ENCODE measurements around the gene TRPV5. TPM values are rescaled to one million over a fixed set of nuclear protein-coding genes. Genes with fewer than 3 reads are reported as not detected.

The TRPV5 gene
- polyA plus RNA-seq, 2 of the 4 experiments (the other 2 are of a cell fraction) = not detected

DNA sequence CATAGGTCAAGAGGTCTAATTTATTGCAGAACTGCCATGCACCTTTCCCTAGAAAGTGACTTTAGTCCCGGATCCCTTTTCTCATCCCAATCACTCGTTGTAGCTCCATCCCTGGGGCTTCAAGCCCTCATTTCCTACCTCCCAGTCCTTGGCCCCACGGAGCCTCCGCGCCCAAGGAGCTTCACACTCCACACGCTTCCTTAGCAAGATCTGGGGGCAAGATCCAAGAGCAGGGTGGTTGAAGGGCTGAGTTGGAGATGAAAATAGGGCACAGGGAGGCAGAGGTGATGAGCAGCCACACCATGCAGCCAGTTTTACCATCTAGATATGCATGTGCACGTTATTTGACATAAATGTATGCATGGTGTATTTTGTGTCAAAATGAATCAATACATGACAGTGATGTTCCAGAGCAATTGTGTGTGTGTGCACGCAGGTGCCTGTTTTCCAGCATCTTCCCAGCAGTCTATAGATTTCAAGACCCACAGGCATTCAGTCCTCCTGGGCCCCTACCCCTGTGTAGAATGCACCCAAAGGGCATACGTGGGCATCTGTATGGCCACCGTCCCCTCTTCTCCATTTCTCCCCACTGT is 42.0 kb downstream of the TRPV5 start (continued):
- TF ChIP-seq CHD4 (IDR thresholded peaks at IDR 0.05; ENCODE audit: borderline replicate concordance) = no peak
- TF ChIP-seq MAFK (IDR thresholded peaks at IDR 0.05; ENCODE audit: partially characterized antibody) = no peak
- TF ChIP-seq ZSCAN20 (CRISPR knock-in tag; IDR thresholded peaks at IDR 0.05) = no peak

DNA sequence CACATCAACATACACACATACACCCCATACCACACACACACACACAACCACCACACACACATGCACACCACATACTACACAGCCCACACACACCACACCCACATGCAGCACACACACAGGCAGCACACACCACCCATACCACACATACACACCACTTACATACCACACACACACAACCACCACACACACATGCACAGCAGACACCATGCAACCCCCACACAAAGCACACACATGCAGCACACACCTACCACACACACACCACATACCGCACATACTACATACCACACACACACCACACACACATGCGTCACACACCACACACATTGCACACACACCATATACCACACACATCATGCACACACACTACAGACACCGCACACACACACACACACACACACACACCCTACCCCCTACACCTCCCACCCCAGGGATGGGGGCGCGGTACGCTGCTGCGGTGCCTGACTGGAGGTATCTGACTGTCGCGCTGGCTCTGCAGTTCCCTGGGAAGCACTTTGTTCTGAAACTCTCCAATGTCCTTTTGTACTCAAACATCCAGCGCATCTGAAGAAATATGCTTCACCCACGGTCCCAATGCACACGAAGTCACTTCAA is 42.6 kb downstream of the TRPV5 start:
- Histone ChIP-seq H3K27ac (no peak overlapping the region), H3K4me3 (no peak overlapping the region), H3K4me2 (no peak overlapping the region), H3K9me3 (no peaks in the 10 kb centered on the region), H3K4me1 (no peaks in the 10 kb centered on the region)
- CTCF ChIA-PET = no interaction called here
- ATAC-seq = no peak
- POLR2A ChIA-PET = no interaction called here
- FAIRE-seq = no peak
- TF ChIP-seq, protein P1, sequence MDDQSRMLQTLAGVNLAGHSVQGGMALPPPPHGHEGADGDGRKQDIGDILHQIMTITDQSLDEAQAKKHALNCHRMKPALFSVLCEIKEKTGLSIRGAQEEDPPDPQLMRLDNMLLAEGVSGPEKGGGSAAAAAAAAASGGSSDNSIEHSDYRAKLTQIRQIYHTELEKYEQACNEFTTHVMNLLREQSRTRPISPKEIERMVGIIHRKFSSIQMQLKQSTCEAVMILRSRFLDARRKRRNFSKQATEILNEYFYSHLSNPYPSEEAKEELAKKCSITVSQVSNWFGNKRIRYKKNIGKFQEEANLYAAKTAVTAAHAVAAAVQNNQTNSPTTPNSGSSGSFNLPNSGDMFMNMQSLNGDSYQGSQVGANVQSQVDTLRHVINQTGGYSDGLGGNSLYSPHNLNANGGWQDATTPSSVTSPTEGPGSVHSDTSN (IDR thresholded peaks at IDR 0.05) = no peak
- no peak for TF ChIP-seq MAZ (IDR thresholded peaks at IDR 0.05; ENCODE audit: borderline replicate concordance, low read depth, low read length)
- TF ChIP-seq, protein P2, sequence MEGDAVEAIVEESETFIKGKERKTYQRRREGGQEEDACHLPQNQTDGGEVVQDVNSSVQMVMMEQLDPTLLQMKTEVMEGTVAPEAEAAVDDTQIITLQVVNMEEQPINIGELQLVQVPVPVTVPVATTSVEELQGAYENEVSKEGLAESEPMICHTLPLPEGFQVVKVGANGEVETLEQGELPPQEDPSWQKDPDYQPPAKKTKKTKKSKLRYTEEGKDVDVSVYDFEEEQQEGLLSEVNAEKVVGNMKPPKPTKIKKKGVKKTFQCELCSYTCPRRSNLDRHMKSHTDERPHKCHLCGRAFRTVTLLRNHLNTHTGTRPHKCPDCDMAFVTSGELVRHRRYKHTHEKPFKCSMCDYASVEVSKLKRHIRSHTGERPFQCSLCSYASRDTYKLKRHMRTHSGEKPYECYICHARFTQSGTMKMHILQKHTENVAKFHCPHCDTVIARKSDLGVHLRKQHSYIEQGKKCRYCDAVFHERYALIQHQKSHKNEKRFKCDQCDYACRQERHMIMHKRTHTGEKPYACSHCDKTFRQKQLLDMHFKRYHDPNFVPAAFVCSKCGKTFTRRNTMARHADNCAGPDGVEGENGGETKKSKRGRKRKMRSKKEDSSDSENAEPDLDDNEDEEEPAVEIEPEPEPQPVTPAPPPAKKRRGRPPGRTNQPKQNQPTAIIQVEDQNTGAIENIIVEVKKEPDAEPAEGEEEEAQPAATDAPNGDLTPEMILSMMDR (IDR thresholded peaks at IDR 0.05) = no peak
- TF ChIP-seq, protein P3, sequence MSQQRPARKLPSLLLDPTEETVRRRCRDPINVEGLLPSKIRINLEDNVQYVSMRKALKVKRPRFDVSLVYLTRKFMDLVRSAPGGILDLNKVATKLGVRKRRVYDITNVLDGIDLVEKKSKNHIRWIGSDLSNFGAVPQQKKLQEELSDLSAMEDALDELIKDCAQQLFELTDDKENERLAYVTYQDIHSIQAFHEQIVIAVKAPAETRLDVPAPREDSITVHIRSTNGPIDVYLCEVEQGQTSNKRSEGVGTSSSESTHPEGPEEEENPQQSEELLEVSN (IDR thresholded peaks at IDR 0.05; ENCODE audit: borderline replicate concordance, low read depth) = no peak
- no peak for TF ChIP-seq MAFK (IDR thresholded peaks at IDR 0.05; ENCODE audit: partially characterized antibody)
- TF ChIP-seq HDAC2 (IDR thresholded peaks at IDR 0.05) = no peak
- TF ChIP-seq MYC (IDR thresholded peaks at IDR 0.05; ENCODE audit: borderline replicate concordance, low read length) = no peak
- no peak for TF ChIP-seq POLR2A (IDR thresholded peaks at IDR 0.05; ENCODE audit: low read length)
- TF ChIP-seq, protein P4, sequence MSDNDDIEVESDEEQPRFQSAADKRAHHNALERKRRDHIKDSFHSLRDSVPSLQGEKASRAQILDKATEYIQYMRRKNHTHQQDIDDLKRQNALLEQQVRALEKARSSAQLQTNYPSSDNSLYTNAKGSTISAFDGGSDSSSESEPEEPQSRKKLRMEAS (IDR thresholded peaks at IDR 0.05) = no peak
- no peak for TF ChIP-seq FOSL2 (IDR thresholded peaks at IDR 0.05)
- no peak for TF ChIP-seq FOSL2 (CRISPR knock-in tag; IDR thresholded peaks at IDR 0.05)
- no peak for TF ChIP-seq HOXB5 (CRISPR knock-in tag; IDR thresholded peaks at IDR 0.05)
- no peak for TF ChIP-seq GATA3 (IDR thresholded peaks at IDR 0.05; ENCODE audit: borderline replicate concordance)
- TF ChIP-seq HOXA7 (CRISPR knock-in tag; IDR thresholded peaks at IDR 0.05) = no peak
- TF ChIP-seq ZC3H11A (IDR thresholded peaks at IDR 0.05) = no peak
- no peak for TF ChIP-seq KDM5A (IDR thresholded peaks at IDR 0.05)
- TF ChIP-seq, protein P5, sequence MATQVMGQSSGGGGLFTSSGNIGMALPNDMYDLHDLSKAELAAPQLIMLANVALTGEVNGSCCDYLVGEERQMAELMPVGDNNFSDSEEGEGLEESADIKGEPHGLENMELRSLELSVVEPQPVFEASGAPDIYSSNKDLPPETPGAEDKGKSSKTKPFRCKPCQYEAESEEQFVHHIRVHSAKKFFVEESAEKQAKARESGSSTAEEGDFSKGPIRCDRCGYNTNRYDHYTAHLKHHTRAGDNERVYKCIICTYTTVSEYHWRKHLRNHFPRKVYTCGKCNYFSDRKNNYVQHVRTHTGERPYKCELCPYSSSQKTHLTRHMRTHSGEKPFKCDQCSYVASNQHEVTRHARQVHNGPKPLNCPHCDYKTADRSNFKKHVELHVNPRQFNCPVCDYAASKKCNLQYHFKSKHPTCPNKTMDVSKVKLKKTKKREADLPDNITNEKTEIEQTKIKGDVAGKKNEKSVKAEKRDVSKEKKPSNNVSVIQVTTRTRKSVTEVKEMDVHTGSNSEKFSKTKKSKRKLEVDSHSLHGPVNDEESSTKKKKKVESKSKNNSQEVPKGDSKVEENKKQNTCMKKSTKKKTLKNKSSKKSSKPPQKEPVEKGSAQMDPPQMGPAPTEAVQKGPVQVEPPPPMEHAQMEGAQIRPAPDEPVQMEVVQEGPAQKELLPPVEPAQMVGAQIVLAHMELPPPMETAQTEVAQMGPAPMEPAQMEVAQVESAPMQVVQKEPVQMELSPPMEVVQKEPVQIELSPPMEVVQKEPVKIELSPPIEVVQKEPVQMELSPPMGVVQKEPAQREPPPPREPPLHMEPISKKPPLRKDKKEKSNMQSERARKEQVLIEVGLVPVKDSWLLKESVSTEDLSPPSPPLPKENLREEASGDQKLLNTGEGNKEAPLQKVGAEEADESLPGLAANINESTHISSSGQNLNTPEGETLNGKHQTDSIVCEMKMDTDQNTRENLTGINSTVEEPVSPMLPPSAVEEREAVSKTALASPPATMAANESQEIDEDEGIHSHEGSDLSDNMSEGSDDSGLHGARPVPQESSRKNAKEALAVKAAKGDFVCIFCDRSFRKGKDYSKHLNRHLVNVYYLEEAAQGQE (IDR thresholded peaks at IDR 0.05) = no peak
- no peak for TF ChIP-seq CHD4 (IDR thresholded peaks at IDR 0.05; ENCODE audit: borderline replicate concordance)
- no peak for TF ChIP-seq HOXB13 (CRISPR knock-in tag; IDR thresholded peaks at IDR 0.05; ENCODE audit: low read depth)
- TF ChIP-seq SMC3 (IDR thresholded peaks at IDR 0.05) = no peak
- no peak for DNase-seq (ENCODE audit: low read depth in 1 of 2, low spot score in 1 of 2)
- WGBS (ENCODE audit: missing lambda C conversion rate) = 74% methylated on average over 12 of the region's 12 CpGs

Measured in A549 (cell line).